Muscle of arm (tissue), 12 donors: Measurements from ENCODE around the gene GRB7. TPM values are rescaled to one million over a fixed set of nuclear protein-coding genes. Genes with fewer than 3 reads are reported as not detected.
"Not testable (repeated sequence)": the region's sequence is repeated elsewhere in the genome, so short reads cannot be mapped to it uniquely, and the experiment has no call there.

Experiments used
- DNase-seq: peaks from one replicate; pipeline ENCODE4 v3.0.0-alpha.2; 2013
- polyA plus RNA-seq, 12 donors: library from polyadenylated mRNA; unstranded; fragments of 120-200 nt; gene quantifications; one replicate each; pipeline ENCODE4 v1.2.1, GENCODE V29; 2013; ENCODE audit not compliant: insufficient read length in 12 of 12

GRB7 gene
- polyA plus RNA-seq, 12 donors, result 0.13 to 5.3 (median 0.48) TPM; not detected in 2

DNA sequence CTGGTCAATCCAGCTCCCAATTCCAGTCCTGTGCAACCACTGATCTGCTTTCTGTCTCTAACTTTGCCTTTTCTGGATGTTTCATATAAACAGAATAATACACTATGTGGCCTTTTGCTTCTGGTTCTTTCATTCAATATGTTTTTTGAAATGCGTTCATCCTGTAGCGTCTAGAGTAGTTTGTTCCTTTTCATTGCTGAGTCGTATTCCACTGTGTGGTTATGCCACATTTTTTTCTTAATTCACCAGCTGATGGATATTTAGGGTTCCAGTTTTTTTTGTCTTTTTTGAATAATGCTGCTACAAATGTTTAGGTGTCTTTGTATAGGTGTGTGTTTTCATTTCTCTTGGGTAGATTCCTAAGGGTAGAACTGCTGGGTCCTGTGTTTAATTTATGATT is 5.2 kb upstream of the GRB7 start:
- no peak for DNase-seq

GRCh38 chr17:39735882-39736281 is 1.9 kb upstream of the GRB7 start:
- DNase-seq, result no peak

GRCh38 chr17:39736319-39737165 is 1.2 kb upstream of the GRB7 start:
- no peak for DNase-seq

- no peak for DNase-seq
Observed at GRCh38 chr17:39737206-39737759, 455 bp upstream of the GRB7 start.

GRCh38 chr17:39738568-39738901 is 797 bp downstream of the GRB7 start:
- no peak for DNase-seq

GRCh38 chr17:39738983-39739884 is 1.5 kb downstream of the GRB7 start:
- DNase-seq, result no peak

- no peak for DNase-seq
Observed at GRCh38 chr17:39739885-39740356, 2.2 kb downstream of the GRB7 start.

GRCh38 chr17:39740357-39741111 is 2.8 kb downstream of the GRB7 start:
- DNase-seq, result no peak

- no peak for DNase-seq
Observed at GRCh38 chr17:39742126-39742855, 4.6 kb downstream of the GRB7 start.

DNA sequence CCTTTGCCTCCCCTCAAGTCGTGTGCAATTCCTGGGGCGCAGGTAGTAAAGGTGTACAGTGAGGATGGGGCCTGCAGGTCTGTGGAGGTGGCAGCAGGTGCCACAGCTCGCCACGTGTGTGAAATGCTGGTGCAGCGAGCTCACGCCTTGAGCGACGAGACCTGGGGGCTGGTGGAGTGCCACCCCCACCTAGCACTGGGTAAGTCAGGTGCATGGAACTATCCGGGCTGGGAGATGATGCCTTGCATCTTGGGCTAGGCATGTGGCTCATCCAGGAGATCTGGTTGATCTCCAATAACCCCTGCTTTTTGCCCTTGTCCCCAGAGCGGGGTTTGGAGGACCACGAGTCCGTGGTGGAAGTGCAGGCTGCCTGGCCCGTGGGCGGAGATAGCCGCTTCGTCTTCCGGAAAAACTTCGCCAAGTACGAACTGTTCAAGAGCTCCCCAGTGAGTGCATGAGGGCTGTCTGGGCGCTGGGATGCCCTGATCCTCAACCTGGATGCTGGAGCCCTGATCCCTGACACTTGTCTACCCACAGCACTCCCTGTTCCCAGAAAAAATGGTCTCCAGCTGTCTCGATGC is 5.2 kb downstream of the GRB7 start:
- no peak for DNase-seq

- no peak for DNase-seq
Observed at GRCh38 chr17:39744075-39744835, 6.5 kb downstream of the GRB7 start.

DNA sequence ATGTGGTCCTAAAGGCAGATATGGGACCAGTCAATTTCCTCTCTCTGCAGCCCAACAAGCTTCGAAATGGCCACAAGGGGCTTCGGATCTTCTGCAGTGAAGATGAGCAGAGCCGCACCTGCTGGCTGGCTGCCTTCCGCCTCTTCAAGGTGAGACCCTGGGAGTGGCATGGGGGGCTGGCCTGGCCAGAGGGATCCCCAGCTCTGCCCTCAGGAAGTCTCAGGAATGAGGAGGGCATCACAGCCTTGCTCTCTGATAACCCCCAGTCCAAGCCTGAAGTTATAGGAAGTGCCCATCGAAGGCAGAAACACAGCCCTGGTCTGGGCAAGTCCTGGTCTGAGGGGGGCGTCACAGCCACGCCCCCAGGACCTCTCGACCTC is 7.1 kb downstream of the GRB7 start:
- DNase-seq, result no peak

- DNase-seq, result no peak
Observed at GRCh38 chr17:39745335-39746144, 7.8 kb downstream of the GRB7 start.

DNA sequence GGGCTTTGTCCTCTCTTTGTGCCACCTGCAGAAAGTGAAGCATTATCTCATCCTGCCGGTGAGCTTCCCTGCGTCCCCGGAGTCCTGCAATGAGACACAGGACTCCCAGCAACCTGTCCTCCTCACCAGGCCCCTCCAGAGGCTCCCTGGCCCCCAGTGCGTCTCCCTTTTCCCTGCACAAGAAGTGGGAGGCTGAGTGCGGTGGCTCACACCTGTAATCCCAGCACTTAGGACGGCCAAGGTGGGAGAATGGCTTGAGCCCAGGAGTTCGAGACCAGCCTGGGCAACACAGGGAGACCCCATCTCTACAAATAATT is 8.4 kb downstream of the GRB7 start:
- no peak for DNase-seq

- DNase-seq, result no peak
Observed at GRCh38 chr17:39747745-39748144, 10.0 kb downstream of the GRB7 start.

GRCh38 chr17:39748444-39749034 is 10.8 kb downstream of the GRB7 start:
- not testable (repeated sequence) for DNase-seq

- DNase-seq, result no peak
Observed at GRCh38 chr17:39750131-39751015, 12.6 kb downstream of the GRB7 start.
